HG03520 (cell line): ENCODE data around the gene TMEM225.
"Not testable (repeated sequence)": the region's sequence is repeated elsewhere in the genome, so short reads cannot be mapped to it uniquely, and the experiment has no call there.

Experiments used
- ATAC-seq: cut with Tn5 transposase; IDR thresholded peaks from one replicate; pipeline ENCODE4 v1.9.1; 2021; ENCODE audit warnings: mild to moderate bottlenecking, moderate library complexity; ENCODE audit not compliant: unreplicated experiment

The TMEM225 gene, protein sequence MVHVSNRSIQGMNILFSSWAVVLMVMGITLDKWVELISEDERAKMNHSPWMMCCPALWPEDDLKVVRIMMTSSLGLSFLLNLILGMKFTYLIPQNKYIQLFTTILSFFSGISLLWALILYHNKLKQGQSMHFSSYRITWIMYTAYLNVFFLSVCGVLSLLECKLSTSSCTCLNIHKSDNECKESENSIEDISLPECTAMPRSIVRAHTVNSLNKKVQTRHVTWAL

DNA sequence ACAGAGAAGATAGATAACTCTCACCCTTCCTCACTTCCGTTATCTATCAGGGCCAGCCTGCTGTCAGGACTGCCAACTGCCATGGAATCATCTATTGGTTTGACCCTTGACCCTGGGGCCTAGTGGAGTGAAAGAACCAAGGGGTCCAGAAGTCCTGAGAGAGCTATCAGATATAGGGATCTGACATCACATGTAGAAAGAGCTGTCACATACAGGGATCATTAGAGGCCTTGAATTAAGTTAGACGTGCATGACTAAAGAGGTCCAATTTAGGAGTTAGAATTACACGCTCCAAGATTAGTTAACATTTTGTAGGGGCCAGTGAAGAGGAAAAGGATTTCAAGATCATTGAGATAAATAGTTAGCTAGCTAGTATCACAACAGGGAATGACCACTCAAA, at the start of gene TMEM225:
TMEM225 (minus strand) TSS at position 101 of the 400 bp plus-strand sequence. CDS start 245 bp downstream, outside the sequence.
- ATAC-seq, result no peak

DNA sequence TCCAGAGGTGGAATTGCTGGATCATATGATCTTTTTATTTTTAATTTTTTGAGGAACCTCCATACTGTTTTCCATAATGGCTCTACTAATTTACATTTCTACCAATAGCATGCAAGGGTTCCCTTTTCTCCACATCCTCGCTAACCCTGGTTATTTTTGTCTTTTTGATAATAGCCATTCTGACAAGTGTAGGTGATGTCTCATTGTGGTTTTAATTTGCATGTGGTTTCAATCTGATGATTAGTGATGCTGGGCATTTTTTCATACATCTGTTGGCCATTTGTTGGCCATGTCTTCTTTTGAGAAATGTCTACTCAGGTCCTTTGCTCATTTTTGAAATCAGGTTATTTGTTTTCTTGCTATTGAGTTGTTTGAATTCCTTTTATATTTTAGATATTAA, 38.6 kb upstream of the TMEM225 start:
- ATAC-seq, result no peak

DNA sequence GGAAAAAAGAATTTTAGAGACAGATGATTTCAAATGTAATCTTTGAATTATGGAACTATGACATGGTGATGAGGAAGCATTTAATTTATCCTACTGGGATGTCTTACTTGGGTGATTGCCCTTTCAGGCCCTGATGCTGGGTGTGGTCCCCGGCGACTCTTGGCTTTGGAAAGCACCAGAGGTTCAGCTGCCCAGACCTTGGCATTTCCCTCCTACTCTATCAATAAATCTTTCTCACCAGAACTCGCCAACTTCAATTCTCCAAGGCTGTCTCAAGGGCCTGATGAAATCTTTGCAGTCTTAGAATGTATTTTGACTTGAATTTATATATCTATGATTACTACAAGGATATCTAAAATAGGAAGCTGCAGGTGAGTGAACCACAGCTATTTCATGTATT, 35.5 kb upstream of the TMEM225 start:
- no peak for ATAC-seq

GRCh38 chr11:123905826-123906225, 20.4 kb upstream of the TMEM225 start:
- ATAC-seq, result no peak

DNA sequence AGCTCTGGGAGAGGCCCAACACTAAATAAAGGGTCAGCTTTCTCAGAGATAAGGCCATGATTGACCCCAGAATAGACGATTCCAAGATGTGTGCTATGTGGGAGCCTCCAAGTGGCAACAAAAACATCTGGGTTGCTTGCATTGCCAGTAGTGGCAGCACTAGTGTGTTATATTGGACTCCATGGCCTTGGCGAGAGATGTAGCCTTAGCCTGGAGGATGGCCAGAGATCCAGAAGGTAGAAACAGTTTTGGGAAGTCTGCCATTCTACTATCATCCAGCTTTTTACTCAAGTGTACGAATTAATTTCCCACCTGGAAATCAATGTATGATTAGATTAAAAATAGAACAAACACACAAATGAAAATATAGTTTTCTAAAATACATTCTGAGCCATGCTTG, 19.5 kb upstream of the TMEM225 start:
- ATAC-seq, result no peak

- peak; percentile 94 for ATAC-seq
These were observed 18.5 kb upstream of the TMEM225 start for GRCh38 chr11:123903932-123904331.

- no peak for ATAC-seq
These were observed 16.4 kb upstream of the TMEM225 start, which contains the start of gene OR8D4 for GRCh38 chr11:123901867-123902266. Gene OR8D4 (plus strand): TSS chr11:123902167. CDS start chr11:123906432, 4,265 bp downstream.

GRCh38 chr11:123899792-123900191, 14.3 kb upstream of the TMEM225 start:
- no peak for ATAC-seq

GRCh38 chr11:123892031-123892430, 6.6 kb upstream of the TMEM225 start:
- no peak for ATAC-seq

- ATAC-seq, result no peak
These were observed 4.6 kb downstream of the TMEM225 start for GRCh38 chr11:123880912-123881311.

DNA sequence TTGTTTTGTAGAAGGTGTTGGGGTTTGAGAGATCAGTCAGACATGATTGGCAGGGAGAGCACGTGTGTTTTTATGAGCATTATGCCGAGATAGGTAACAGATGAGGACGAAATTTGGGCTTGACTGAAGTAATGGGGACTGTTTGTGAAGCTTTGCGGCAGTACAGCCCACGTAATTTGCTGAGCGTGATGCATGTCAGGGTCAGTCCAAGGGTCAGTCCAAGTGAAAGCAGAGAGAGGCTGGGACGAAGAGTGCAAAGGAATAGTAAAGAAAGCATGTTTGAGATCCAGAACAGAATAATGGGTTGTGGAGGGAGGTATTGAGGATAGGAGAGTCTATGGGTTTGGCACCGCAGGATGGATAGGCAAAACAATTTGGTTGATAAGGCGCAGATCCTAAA, 17.7 kb downstream of the TMEM225 start:
- not testable (repeated sequence) for ATAC-seq

GRCh38 chr11:123865293-123865692, 20.2 kb downstream of the TMEM225 start:
- ATAC-seq, result not testable (repeated sequence)

- ATAC-seq, result no peak
These were observed 25.7 kb downstream of the TMEM225 start for GRCh38 chr11:123859731-123860130.

DNA sequence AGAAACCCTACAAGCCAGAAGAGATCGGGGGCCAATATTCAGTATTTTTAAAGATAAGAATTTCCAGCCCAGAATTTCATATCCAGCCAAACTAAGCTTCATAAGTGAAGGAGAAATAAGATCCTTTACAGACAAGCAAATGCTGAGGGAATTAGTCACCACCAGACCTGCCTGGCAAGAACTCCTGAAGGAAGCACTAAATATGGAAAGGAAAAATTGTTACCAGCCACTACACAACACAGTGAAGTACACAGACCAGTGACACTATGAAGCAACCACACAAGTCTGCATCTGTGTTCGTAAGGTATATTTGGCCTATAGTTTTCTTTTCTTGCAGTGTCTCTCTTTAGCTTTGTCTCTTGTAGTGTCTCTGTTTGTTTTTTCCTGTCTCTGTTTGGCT, 29.0 kb downstream of the TMEM225 start:
- no peak for ATAC-seq

GRCh38 chr11:123853038-123853437, 32.4 kb downstream of the TMEM225 start:
- no peak for ATAC-seq

- no peak for ATAC-seq
These were observed 33.1 kb downstream of the TMEM225 start for GRCh38 chr11:123852321-123852720.

- ATAC-seq, result no peak
These were observed 34.4 kb downstream of the TMEM225 start for GRCh38 chr11:123851110-123851509.

GRCh38 chr11:123841174-123841573, 44.3 kb downstream of the TMEM225 start:
- no peak for ATAC-seq

GRCh38 chr11:123839131-123839530, 46.3 kb downstream of the TMEM225 start:
- ATAC-seq, result no peak

GRCh38 chr11:123838659-123839058, 46.8 kb downstream of the TMEM225 start:
- no peak for ATAC-seq

DNA sequence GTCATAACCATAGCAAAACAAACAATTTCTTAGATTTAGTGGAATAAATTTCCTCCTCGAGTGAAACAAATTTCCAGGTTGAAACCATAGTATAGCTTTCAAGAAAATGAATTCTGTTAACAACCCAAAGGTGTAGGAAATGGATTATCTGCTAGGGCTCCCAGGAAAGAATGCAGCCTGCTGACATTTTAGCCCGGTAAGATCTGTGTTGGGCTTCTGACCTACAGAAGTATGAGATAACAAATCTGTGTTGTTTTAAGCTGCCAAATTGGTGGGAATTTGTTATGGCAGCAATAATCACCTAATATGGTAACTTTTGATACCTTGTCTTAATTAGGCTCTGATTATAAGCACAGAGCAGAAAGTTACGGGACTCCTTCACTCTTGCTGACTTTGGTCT, 47.3 kb downstream of the TMEM225 start:
- ATAC-seq, result no peak

DNA sequence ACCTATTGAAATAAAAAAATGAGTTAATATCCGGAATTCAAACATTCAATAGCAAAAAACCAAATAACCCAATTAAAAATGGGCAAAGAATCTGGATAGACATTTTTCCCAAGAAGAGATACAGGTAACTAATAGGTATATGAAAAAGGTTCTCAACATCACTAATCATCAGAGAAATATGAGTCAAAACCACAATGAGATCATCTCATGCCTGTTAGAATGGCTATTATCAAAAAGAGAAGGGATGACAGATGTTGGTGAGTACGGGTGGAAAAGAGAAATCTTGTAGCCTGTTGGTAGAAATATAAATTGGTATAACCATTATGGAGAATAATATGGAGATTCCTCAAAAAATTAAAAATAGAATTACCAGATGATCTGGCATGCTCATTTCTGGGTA, 52.4 kb downstream of the TMEM225 start:
- ATAC-seq, result no peak
